ENCODE measurements around the gene KMT2E.

KMT2E gene

GRCh38 chr7:105067691-105068090, 53.7 kb downstream of the KMT2E start:
- H3K27ac ChIP-seq (ENCODE audit: low read length), result no peak overlapping the region
- no peak overlapping the region for H3K4me3 ChIP-seq (ENCODE audit: low read length)
- H3K27me3 ChIP-seq (ENCODE audit: insufficient read depth, low read length), result no peaks in the 10 kb centered on the region
- H3K9ac ChIP-seq (ENCODE audit: low read depth, low read length), result no peak overlapping the region
- peaks cover 87% of the 10 kb centered on the region for H3K36me3 ChIP-seq (ENCODE audit: insufficient read depth, low read depth, low read length)
- no peaks in the 10 kb centered on the region for H3K9me3 ChIP-seq (ENCODE audit: insufficient read depth, low read depth, low read length)
- peaks cover 3% of the 10 kb centered on the region; the same call in 1 of the 2 replicates for H3K4me1 ChIP-seq (ENCODE audit: insufficient read depth, low read length)

- no peak overlapping the region for H3K4me3 ChIP-seq (ENCODE audit: low read length)
- H3K27me3 ChIP-seq (ENCODE audit: insufficient read depth, low read length), result no peaks in the 10 kb centered on the region
- H3K36me3 ChIP-seq (ENCODE audit: insufficient read depth, low read depth, low read length), result peaks cover 86% of the 10 kb centered on the region
- no peaks in the 10 kb centered on the region for H3K4me1 ChIP-seq (ENCODE audit: insufficient read depth, low read length)
- no peaks in the 10 kb centered on the region for H3K9me3 ChIP-seq (ENCODE audit: insufficient read depth, low read depth, low read length)
- H3K9ac ChIP-seq (ENCODE audit: low read depth, low read length), result no peak overlapping the region
- H3K27ac ChIP-seq (ENCODE audit: low read length), result no peak overlapping the region
Measured at GRCh38 chr7:105068886-105069285, 54.9 kb downstream of the KMT2E start.

- H3K4me3 ChIP-seq (ENCODE audit: low read length), result no peak overlapping the region
- H3K4me1 ChIP-seq (ENCODE audit: insufficient read depth, low read length), result no peaks in the 10 kb centered on the region
- H3K27me3 ChIP-seq (ENCODE audit: insufficient read depth, low read length), result no peaks in the 10 kb centered on the region
- no peak overlapping the region for H3K27ac ChIP-seq (ENCODE audit: low read length)
- no peak overlapping the region for H3K9ac ChIP-seq (ENCODE audit: low read depth, low read length)
- H3K9me3 ChIP-seq (ENCODE audit: insufficient read depth, low read depth, low read length), result no peaks in the 10 kb centered on the region
- H3K36me3 ChIP-seq (ENCODE audit: insufficient read depth, low read depth, low read length), result peaks cover 87% of the 10 kb centered on the region
Measured at GRCh38 chr7:105073143-105073542, 59.1 kb downstream of the KMT2E start.

- H3K36me3 ChIP-seq (ENCODE audit: insufficient read depth, low read depth, low read length), result peaks cover 95% of the 10 kb centered on the region
- no peak overlapping the region for H3K4me3 ChIP-seq (ENCODE audit: low read length)
- no peaks in the 10 kb centered on the region for H3K4me1 ChIP-seq (ENCODE audit: insufficient read depth, low read length)
- no peaks in the 10 kb centered on the region for H3K9me3 ChIP-seq (ENCODE audit: insufficient read depth, low read depth, low read length)
- no peak overlapping the region for H3K9ac ChIP-seq (ENCODE audit: low read depth, low read length)
- H3K27ac ChIP-seq (ENCODE audit: low read length), result no peak overlapping the region
- no peaks in the 10 kb centered on the region for H3K27me3 ChIP-seq (ENCODE audit: insufficient read depth, low read length)
Measured at GRCh38 chr7:105079348-105079747, 65.3 kb downstream of the KMT2E start.

- Histone ChIP-seq H3K36me3 (ENCODE audit: insufficient read depth, low read depth, low read length) (peaks cover 73% of the 10 kb centered on the region), H3K9ac (ENCODE audit: low read depth, low read length) (no peak overlapping the region), H3K27me3 (ENCODE audit: insufficient read depth, low read length) (no peaks in the 10 kb centered on the region), H3K4me1 (ENCODE audit: insufficient read depth, low read length) (no peaks in the 10 kb centered on the region), H3K27ac (ENCODE audit: low read length) (no peak overlapping the region), H3K9me3 (ENCODE audit: insufficient read depth, low read depth, low read length) (no peaks in the 10 kb centered on the region), H3K4me3 (ENCODE audit: low read length) (no peak overlapping the region)
Measured at GRCh38 chr7:105084581-105084980, 70.6 kb downstream of the KMT2E start.

GRCh38 chr7:105086850-105087249, 72.8 kb downstream of the KMT2E start:
- Histone ChIP-seq H3K36me3 (ENCODE audit: insufficient read depth, low read depth, low read length) (peaks cover 76% of the 10 kb centered on the region), H3K9ac (ENCODE audit: low read depth, low read length) (no peak overlapping the region), H3K27ac (ENCODE audit: low read length) (no peak overlapping the region), H3K9me3 (ENCODE audit: insufficient read depth, low read depth, low read length) (no peaks in the 10 kb centered on the region), H3K27me3 (ENCODE audit: insufficient read depth, low read length) (no peaks in the 10 kb centered on the region), H3K4me3 (ENCODE audit: low read length) (no peak overlapping the region), H3K4me1 (ENCODE audit: insufficient read depth, low read length) (no peaks in the 10 kb centered on the region)

GRCh38 chr7:105087981-105088380, 74.0 kb downstream of the KMT2E start:
- Histone ChIP-seq H3K4me3 (ENCODE audit: low read length) (no peak overlapping the region), H3K36me3 (ENCODE audit: insufficient read depth, low read depth, low read length) (peaks cover 76% of the 10 kb centered on the region), H3K4me1 (ENCODE audit: insufficient read depth, low read length) (no peaks in the 10 kb centered on the region)

GRCh38 chr7:105088456-105088855, 74.5 kb downstream of the KMT2E start:
- H3K4me1 ChIP-seq (ENCODE audit: insufficient read depth, low read length), result no peaks in the 10 kb centered on the region
- H3K9ac ChIP-seq (ENCODE audit: low read depth, low read length), result no peak overlapping the region
- peaks cover 72% of the 10 kb centered on the region for H3K36me3 ChIP-seq (ENCODE audit: insufficient read depth, low read depth, low read length)
- no peaks in the 10 kb centered on the region for H3K9me3 ChIP-seq (ENCODE audit: insufficient read depth, low read depth, low read length)
- H3K27ac ChIP-seq (ENCODE audit: low read length), result no peak overlapping the region
- H3K4me3 ChIP-seq (ENCODE audit: low read length), result no peak overlapping the region
- no peaks in the 10 kb centered on the region for H3K27me3 ChIP-seq (ENCODE audit: insufficient read depth, low read length)

More at GRCh38 chr7:105087981-105088380, 74.0 kb downstream of the KMT2E start:
- no peaks in the 10 kb centered on the region for H3K27me3 ChIP-seq (ENCODE audit: insufficient read depth, low read length)
- no peak overlapping the region for H3K27ac ChIP-seq (ENCODE audit: low read length)
- no peaks in the 10 kb centered on the region for H3K9me3 ChIP-seq (ENCODE audit: insufficient read depth, low read depth, low read length)
- H3K9ac ChIP-seq (ENCODE audit: low read depth, low read length), result no peak overlapping the region

GRCh38 chr7:105094966-105095365, 81.0 kb downstream of the KMT2E start:
- H3K9me3 ChIP-seq (ENCODE audit: insufficient read depth, low read depth, low read length), result no peaks in the 10 kb centered on the region
- H3K27me3 ChIP-seq (ENCODE audit: insufficient read depth, low read length), result no peaks in the 10 kb centered on the region
- H3K9ac ChIP-seq (ENCODE audit: low read depth, low read length), result no peak overlapping the region
- H3K4me1 ChIP-seq (ENCODE audit: insufficient read depth, low read length), result no peaks in the 10 kb centered on the region
- no peak overlapping the region for H3K4me3 ChIP-seq (ENCODE audit: low read length)
- H3K27ac ChIP-seq (ENCODE audit: low read length), result no peak overlapping the region
- peaks cover 63% of the 10 kb centered on the region for H3K36me3 ChIP-seq (ENCODE audit: insufficient read depth, low read depth, low read length)

GRCh38 chr7:105096306-105096705, 82.3 kb downstream of the KMT2E start:
- Histone ChIP-seq H3K9me3 (ENCODE audit: insufficient read depth, low read depth, low read length) (no peaks in the 10 kb centered on the region), H3K9ac (ENCODE audit: low read depth, low read length) (no peak overlapping the region), H3K36me3 (ENCODE audit: insufficient read depth, low read depth, low read length) (peaks cover 63% of the 10 kb centered on the region), H3K27ac (ENCODE audit: low read length) (no peak overlapping the region), H3K4me3 (ENCODE audit: low read length) (no peak overlapping the region), H3K27me3 (ENCODE audit: insufficient read depth, low read length) (no peaks in the 10 kb centered on the region), H3K4me1 (ENCODE audit: insufficient read depth, low read length) (no peaks in the 10 kb centered on the region)

GRCh38 chr7:105097619-105098018, 83.6 kb downstream of the KMT2E start:
- peaks cover 62% of the 10 kb centered on the region for H3K36me3 ChIP-seq (ENCODE audit: insufficient read depth, low read depth, low read length)
- H3K4me3 ChIP-seq (ENCODE audit: low read length), result no peak overlapping the region
- no peak overlapping the region for H3K9ac ChIP-seq (ENCODE audit: low read depth, low read length)
- no peaks in the 10 kb centered on the region for H3K9me3 ChIP-seq (ENCODE audit: insufficient read depth, low read depth, low read length)
- no peaks in the 10 kb centered on the region for H3K4me1 ChIP-seq (ENCODE audit: insufficient read depth, low read length)
- no peaks in the 10 kb centered on the region for H3K27me3 ChIP-seq (ENCODE audit: insufficient read depth, low read length)
- H3K27ac ChIP-seq (ENCODE audit: low read length), result no peak overlapping the region

- Histone ChIP-seq H3K27me3 (ENCODE audit: insufficient read depth, low read length) (no peaks in the 10 kb centered on the region), H3K27ac (ENCODE audit: low read length) (no peak overlapping the region), H3K9ac (ENCODE audit: low read depth, low read length) (no peak overlapping the region), H3K9me3 (ENCODE audit: insufficient read depth, low read depth, low read length) (no peaks in the 10 kb centered on the region), H3K36me3 (ENCODE audit: insufficient read depth, low read depth, low read length) (peaks cover 70% of the 10 kb centered on the region), H3K4me1 (ENCODE audit: insufficient read depth, low read length) (no peaks in the 10 kb centered on the region), H3K4me3 (ENCODE audit: low read length) (no peak overlapping the region)
Measured at GRCh38 chr7:105098863-105099515, 85.0 kb downstream of the KMT2E start.
